GM12891 (cell line): ENCODE measurements around the gene SPSB4.

Experiments used
- POLR2A ChIP-seq: IDR thresholded peaks from 2 replicates; pipeline ENCODE4 v1.6.1; 2011; ENCODE audit warnings: low read depth, low read length, control low read depth
- POLR2AphosphoS5 ChIP-seq: IDR thresholded peaks from 2 replicates; pipeline ENCODE4 v1.6.1; 2011; ENCODE audit warnings: low read depth, low read length, control low read depth
- SPI1 ChIP-seq: IDR thresholded peaks from 2 replicates; pipeline ENCODE4 v1.6.1; 2011; ENCODE audit warnings: low read depth, low read length, control low read depth
- TAF1 ChIP-seq: IDR thresholded peaks from 2 replicates; pipeline ENCODE4 v1.6.1; 2011; ENCODE audit warnings: low read depth, low read length, control low read depth

- TF ChIP-seq POLR2A (no peak), TAF1 (no peak), SPI1 (no peak), POLR2AphosphoS5 (no peak)
Measured at GRCh38 chr3:141087778-141088130, 36.6 kb downstream of the SPSB4 start.
